ENCODE measurements around the gene PROK2. TPM values are rescaled to one million over a fixed set of nuclear protein-coding genes. Genes with fewer than 3 reads are reported as not detected.

PROK2 gene
- total RNA-seq, 1 donor from 2014 or later: not detected

- no peak for DNase-seq (ENCODE audit: low spot score)
These were observed 1.6 kb upstream of the PROK2 start for GRCh38 chr3:71786551-71786950.

DNA sequence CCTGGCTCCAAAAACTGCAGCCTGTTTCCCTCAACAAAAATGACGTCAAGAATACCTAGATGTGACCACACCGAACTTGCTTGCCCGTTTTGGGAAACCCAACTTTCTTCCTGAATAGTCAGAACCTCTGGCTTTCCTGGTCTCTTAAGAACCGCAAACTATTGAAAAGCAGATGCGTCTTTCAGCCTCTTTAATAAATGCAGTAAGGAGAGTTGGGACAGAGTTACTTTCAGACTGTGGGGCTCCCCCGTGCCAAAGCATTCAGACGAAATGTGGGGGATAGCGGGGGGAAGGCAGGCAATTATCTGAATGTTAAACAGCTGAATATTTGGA lies 1.2 kb upstream of the PROK2 start:
- no peak for DNase-seq (ENCODE audit: low spot score)

DNA sequence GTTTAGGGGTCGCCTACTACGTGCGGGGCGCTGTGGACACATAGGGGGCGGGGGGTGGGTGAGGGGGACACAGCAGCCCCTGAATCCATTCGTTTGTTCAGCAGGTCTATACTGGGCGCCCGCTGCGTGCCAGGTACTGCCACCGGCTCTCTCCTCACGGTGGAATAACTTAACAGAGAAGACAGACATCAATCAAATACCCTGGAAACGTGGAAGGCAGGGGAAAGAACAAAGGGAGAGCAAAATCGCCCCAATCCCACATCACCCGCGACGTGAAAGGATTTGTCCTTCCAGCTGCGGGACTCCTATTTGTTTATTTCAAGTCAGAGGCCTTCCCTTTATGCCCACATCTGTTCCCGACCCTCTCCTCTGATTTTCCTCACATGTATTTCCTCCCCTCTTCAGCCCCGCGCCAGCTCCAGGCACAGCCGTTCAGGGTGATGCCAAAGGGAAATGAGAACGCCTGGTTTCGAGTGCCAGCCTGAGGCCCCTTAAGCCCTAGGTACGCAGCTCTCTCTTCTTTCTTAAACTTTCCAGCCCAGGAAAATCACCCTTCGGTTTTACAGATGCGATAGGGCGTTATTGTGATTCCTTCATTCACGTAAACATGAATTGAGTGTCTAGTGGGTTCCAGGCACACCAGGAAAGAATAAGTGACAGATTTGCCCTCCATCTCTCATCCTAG lies 726 bp upstream of the PROK2 start:
- no peak for DNase-seq (ENCODE audit: low spot score)

GRCh38 chr3:71784201-71784913 lies 591 bp downstream of the PROK2 start:
- no peak for DNase-seq (ENCODE audit: low spot score)

DNA sequence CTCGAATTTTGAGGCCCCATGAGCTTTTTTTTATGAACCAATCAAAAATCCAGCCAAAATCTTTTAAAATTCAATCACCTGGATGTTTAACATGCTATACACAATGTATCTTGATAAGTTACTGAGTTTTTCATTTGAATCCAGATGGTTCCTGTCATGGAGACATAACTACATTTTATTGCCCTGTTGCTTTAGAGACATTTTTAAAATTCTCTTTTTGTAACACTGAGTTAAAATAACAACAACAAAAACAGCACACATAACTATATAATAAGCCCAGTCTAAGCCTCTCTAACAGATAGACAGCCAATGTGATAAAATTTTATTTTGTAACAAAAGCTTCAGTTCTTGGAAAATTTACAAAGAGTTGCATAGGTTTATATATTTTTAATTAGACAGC lies 1.8 kb downstream of the PROK2 start:
- no peak for DNase-seq (ENCODE audit: low spot score)

DNA sequence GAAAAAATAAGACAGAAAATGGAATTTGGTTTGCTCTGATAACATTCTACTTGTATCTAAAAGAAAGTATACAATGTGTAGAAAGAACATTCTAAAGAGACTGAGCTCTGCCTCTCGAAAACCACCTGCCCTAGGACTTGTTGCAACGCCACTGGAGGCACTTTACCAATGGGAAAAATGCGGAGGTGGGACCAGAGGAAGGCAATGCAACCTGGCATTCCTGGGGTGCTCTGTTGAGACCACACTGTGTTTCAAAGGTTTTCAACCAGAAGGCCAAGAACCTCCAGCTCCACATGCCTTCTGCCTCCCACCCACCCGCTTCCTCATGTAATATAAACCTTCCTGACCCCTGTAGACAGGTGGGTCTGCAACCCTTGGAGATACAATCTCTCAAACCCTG lies 4.5 kb downstream of the PROK2 start:
- DNase-seq (ENCODE audit: low spot score): no peak

DNA sequence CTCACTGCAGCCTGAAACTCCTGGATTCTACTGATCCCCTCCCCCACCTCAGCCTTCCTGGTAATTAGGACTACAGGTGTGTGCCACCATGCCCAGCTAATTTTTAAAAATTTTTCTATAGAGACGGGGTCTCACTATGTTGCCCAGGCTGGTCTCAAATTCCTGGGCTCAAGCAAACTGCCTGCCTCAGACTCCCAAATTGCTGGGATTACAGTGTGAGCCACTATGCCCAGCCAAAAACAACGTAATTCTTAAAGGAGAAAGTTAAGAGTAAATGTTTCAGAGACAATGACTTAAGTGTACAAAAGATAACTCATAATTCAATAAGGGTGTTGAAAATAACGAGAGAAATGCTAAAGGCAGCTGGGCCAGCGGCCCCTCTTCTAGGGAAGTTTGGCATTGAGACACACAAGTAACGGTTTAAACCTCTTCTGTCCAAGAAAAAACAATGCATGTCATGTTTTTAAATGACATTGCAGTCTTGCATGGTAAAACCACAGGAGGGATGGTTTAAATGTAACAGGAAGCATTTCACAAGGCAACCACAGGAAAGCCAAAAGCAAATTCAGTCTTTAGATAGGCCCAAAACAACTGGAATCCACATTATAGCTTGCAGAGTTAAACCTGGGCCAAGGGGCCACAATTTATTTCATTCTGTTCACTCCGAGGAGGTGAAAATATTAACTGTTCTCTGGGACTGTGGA lies 5.1 kb downstream of the PROK2 start:
- no peak for DNase-seq (ENCODE audit: low spot score)

DNA sequence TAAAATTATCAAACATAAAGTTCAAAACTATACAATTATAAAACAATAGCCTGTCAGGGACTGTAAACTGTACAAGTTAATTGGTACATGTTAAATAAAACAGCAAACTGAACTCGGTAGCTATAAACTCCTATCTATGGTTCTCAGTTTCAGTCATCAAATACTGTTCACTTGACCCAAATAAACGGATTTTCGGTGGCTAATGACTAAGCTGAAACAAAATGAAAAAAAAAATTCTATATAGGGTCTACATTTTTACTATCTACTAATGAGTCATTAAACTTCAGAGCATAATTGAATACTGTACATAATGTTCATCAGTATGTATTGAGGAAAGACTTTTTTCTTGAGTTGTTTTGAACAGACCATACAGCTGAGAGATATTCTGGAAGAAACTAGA lies 6.6 kb downstream of the PROK2 start:
- no peak for DNase-seq (ENCODE audit: low spot score)

DNA sequence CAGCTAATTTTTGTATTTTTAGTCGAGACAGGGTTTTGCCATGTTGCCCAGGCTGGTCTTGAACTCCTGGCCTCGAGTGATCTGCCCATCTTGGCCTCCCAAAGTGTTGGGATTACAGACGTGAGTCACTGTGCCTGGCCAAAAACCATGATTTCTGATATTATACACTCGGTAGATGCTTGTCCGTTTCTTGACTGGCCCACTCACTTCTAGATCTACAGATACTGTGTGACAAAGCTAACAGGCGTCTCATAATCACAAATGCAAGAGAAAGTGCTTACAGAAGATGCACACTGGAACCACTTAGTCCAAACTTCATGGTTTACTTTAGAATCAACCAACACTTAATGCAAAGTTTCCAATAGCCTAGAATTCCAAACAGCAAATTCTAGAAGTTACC lies 8.4 kb downstream of the PROK2 start:
- no peak for DNase-seq (ENCODE audit: low spot score)

DNA sequence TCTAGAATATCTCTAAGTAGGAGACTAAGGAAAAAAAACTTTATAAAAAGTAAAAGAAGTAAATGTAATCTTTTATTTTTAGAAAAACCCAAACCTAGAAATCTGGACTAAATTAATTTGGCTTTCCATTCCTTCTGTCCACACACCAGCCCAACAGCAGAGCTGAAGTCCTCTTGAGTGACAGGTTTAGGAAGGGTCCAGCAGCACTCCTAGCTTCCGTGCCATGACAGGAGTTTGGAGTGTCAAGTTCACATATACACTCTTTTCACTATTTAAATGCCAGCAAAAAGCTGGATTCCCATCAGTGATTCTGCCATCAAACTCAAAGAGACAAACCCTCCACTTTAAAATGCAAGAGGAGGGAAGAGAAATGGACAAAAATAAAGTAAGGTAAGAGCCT lies 13.1 kb downstream of the PROK2 start:
- DNase-seq (ENCODE audit: low spot score): no peak

GRCh38 chr3:71771126-71771525 lies 13.8 kb downstream of the PROK2 start:
- DNase-seq (ENCODE audit: low spot score): no peak

DNA sequence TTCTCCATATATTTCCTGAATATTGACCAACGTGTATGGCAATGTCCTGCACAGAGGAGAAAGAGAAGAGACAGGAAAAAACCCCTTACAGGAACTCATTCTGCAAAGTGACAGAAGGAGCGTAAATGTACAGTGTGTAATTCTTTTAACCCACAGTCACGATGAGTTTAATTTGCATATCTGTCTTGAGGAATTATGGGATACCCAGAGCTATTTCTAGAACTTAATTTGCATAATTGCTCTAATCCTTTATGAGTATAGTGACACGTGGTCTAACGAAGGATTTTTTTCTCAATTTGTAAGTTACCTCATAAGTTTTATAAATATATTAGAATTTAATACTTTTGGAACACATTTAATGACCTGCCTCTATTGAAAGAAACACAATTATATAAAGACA lies 21.5 kb downstream of the PROK2 start:
- no peak for DNase-seq (ENCODE audit: low spot score)

- no peak for DNase-seq (ENCODE audit: low spot score)
These were observed 24.8 kb downstream of the PROK2 start for GRCh38 chr3:71760140-71760539.

GRCh38 chr3:71759401-71759800 lies 25.5 kb downstream of the PROK2 start:
- no peak for DNase-seq (ENCODE audit: low spot score)

DNA sequence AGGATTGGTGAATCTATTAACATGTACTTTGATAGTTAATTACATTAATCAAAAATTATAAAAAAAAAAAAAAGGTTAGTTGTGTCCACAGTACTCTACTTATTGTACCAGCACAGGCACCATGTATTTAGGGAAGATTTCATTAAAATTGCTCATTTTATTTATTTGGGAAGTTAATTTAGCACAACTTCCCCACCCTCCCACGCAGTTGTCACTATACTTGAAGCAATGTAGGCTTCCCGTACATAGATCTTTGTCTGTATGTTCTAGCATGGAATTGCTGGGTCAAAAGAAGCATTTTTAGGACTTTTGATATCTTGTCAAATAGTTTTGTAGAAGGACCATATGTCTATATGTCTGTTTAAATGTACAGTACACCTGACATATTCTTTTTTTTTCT lies 26.9 kb downstream of the PROK2 start:
- no peak for DNase-seq (ENCODE audit: low spot score)

DNA sequence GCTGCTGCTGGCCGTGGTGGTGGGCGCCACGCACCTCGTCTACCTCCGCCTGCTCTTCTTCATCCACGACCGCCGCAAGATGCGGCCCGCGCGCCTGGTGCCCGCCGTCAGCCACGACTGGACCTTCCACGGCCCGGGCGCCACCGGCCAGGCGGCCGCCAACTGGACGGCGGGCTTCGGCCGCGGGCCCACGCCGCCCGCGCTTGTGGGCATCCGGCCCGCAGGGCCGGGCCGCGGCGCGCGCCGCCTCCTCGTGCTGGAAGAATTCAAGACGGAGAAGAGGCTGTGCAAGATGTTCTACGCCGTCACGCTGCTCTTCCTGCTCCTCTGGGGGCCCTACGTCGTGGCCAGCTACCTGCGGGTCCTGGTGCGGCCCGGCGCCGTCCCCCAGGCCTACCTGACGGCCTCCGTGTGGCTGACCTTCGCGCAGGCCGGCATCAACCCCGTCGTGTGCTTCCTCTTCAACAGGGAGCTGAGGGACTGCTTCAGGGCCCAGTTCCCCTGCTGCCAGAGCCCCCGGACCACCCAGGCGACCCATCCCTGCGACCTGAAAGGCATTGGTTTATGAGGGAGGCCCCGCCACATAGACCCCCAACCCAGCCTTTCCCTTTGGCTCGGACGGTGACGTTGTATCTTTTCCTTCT lies 30.2 kb downstream of the PROK2 start:
- no peak for DNase-seq (ENCODE audit: low spot score)

GRCh38 chr3:71753701-71754609 lies 31.0 kb downstream of the PROK2 start, which contains the start of gene GPR27:
GPR27 (plus strand) TSS chr3:71753855; CDS start chr3:71754050, 195 bp downstream.
- no peak for DNase-seq (ENCODE audit: low spot score)

DNA sequence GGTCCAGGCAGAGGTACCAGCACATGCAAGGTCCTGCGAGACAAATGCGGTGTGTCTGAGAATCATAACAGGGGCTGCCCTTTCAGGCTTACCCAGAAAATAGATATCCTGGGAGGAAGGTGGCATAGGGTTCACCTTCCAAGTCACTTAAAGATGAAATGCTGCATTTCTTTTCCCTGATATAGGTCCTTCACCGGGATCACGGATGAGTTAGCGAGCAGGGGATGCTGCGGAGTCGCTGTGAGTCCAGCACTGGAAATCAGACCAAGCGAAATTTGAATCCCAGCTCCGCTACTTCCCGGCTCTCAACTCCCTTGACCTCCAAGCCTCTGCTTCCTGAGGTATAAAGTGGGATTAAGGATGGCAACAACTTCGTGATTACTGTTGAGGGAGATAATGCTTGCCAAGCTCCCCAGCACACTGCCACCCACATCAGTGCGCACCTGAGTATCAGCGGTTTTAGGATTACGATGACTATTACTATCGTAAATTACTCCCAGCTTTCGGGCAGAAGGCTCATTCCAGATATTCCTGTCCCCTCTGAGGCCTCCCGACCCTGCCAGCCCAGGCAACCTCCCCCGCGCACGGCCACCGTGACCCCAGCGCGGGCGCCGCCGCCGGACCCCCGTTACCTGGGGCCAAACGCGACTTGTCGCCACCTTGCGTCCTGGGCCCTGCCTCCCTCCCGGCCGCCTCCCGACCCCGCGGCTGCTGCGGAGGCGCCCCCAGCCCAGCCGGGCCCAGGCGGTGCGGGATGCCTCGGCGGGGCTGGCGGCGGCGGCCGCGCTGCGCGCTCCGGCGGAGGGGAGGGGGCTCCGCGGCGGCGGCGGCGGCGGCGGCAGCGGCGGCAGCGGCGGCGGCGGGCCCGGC lies 31.9 kb downstream of the PROK2 start:
- no peak for DNase-seq (ENCODE audit: low spot score)

DNA sequence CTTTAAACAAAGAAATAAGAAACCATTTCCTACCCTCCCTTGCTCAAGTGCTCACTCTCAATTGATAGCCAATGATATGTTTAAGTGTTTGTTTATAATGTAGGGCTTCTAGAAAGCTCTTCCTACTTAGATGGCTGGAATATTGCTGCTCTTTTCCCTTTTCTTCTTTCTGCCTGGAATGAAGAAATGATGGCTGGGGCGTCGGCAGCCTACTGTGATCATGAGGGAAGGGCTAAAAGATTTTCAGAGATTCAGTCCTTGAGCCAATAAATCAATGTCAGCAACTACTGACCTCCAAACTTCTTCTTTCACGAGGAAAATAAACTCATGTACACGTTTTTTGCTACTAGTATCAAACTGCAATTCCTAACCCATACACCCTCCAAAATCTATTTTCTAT lies 33.3 kb downstream of the PROK2 start:
- no peak for DNase-seq (ENCODE audit: low spot score)

DNA sequence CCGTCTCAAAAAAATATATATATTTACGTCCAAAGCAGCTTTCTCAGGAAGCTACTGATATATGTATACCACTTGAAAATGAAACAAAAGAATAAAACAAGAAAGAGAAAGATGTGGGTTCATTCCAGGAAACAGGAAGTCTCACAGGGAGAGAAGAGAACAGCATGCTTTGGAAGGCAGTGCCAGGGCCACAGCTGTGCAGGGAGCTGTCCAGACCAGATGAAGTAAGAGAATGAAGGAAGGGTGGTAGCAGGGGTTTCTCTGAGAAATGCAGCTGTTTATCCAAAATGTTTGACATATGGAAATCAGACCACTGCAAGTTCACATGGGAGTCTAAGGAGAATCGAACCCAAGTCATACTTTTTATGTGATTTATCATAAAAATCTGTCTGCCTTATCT lies 40.2 kb downstream of the PROK2 start:
- no peak for DNase-seq (ENCODE audit: low spot score)

- no peak for DNase-seq (ENCODE audit: low spot score)
These were observed 42.3 kb downstream of the PROK2 start for GRCh38 chr3:71742621-71743020.
